ENCODE measurements around the gene SHROOM1. TPM values are rescaled to one million over a fixed set of nuclear protein-coding genes. Genes with fewer than 3 reads are reported as not detected.

The SHROOM1 gene
- total and polyA plus RNA-seq, 2 of the 8 experiments (the other 6 are each of a cell fraction or from before 2014, with no cell fraction given) = 3.9 to 5.2 TPM

DNA sequence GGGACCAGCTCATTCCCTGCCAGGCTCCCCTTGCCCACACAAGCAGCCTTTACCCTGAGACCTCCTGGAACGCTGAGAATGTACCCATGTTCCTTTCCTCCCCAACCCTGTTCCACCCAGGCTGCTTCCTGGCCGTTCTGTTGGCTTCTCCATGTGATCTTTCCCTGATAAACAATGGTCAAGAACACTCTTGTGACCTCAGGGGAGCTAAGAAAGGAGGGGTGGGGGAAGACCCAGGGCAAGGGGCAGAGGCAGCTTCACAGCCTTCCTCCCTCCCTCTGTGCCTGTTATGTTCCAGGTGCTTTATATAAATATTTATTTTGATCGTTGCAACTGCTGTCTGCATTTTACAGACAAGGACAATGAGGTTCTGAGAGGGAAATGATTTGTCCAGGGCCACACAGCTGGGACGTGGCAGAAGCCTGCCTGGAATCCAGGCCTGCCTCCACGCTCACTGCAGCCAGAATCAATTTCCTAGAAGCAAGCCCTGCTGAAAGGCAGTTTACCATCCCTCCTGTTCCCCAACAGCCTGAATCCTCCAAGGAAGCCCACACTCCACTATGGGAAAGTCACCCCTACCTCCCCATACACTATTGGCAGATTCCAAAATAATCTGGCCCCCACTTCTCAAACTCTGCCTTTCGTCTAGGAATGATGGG is 3.9 kb downstream of the SHROOM1 start (continued):
- no peak for TF ChIP-seq JUN (IDR thresholded peaks at IDR 0.05; ENCODE audit: low read depth, low read length)
- no peak for TF ChIP-seq TEAD4 (IDR thresholded peaks at IDR 0.05; ENCODE audit: low read depth, low read length)
- TF ChIP-seq TAF7 (optimal IDR thresholded peaks at IDR 0.05; ENCODE audit: borderline replicate concordance, low read depth, low read length) = no peak
- TF ChIP-seq, protein P1, sequence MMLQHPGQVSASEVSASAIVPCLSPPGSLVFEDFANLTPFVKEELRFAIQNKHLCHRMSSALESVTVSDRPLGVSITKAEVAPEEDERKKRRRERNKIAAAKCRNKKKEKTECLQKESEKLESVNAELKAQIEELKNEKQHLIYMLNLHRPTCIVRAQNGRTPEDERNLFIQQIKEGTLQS (IDR thresholded peaks at IDR 0.05; ENCODE audit: insufficient read depth, low read depth, low read length) = no peak
- TF ChIP-seq NRF1 (IDR thresholded peaks at IDR 0.05; ENCODE audit: low read depth, low read length) = no peak

Measured in H1 (cell line).